Measurements from ENCODE around the gene SYTL2. TPM values are rescaled to one million over a fixed set of nuclear protein-coding genes. Genes with fewer than 3 reads are reported as not detected.
A peak's percentile ranks its signal among the peaks of the same experiment; 100 is the strongest.
"Not testable (repeated sequence)": the region's sequence is repeated elsewhere in the genome, so short reads cannot be mapped to it uniquely, and the experiment has no call there.

The SYTL2 gene, protein sequence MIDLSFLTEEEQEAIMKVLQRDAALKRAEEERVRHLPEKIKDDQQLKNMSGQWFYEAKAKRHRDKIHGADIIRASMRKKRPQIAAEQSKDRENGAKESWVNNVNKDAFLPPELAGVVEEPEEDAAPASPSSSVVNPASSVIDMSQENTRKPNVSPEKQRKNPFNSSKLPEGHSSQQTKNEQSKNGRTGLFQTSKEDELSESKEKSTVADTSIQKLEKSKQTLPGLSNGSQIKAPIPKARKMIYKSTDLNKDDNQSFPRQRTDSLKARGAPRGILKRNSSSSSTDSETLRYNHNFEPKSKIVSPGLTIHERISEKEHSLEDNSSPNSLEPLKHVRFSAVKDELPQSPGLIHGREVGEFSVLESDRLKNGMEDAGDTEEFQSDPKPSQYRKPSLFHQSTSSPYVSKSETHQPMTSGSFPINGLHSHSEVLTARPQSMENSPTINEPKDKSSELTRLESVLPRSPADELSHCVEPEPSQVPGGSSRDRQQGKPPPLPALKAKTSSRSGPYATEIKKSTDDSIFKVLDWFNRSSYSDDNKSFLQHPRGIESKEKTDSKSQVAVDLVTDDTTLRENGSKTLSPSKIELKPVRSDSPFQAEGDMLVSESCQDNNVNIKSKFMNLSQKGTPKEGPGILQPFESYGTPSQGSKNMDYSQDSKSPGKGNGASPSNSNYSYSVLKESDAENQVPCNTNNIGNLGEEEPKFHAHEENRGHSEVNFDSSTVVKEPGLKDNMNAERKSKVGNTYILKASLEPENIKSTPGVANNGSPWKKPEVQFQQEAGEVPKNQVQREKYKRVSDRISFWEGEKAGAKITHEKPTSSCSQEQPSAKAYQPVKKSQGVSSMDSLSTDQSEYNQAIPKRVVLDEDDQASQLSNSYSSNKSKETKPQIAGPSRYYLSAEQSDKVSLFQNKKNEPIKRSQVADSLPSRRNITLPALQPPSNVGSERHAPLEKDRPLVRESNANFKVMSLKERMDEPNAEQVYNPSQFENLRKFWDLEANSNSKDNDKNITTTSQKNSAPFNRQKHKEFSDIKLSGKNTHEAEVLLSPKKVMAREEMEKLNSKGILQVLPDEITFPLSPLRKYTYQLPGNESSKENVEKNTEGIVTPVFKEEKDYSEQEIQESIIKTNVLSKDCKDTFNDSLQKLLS (N-terminal part only)
- 16.0 and 16.8 TPM in 2 replicates for total RNA-seq (2014; rRNA removed; shearing (Covaris generic))

DNA sequence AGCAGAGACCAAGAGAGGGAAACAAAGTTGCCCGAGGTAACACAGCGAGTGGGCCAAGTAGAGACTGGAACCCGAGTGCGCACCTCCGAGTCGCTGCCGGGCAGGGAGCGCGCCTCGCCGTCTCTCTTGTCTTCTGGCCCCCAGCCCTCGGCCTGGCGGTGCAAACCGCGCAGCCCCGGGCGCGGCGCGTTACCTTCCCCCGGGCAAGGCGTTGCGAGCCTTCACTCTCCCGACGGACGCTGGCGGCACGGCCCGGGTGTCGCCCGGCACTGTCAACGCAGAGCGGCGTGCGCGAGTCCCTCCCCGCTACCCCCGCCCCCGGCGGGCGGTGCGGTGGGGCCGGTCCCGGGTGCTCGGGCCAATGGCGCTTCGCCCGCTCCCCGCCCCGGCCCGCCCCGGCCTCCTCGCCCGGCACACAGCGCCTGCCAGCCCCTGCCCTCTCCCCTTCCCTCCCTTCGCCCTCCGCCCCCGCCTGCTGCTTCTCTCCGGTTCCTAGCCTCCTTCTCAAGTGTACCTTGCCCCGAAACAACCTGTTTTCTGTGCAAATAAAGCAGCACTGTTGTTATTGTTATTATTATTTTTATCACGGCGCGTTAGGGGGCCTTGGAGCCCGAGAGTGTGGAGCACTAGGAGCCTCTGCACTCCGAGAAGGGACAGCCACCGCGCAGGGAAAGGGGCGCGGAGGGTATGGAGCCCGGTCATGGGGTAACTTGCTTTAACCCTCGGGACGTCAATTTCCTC is at the start of gene SYTL2:
Gene SYTL2 (minus strand): TSS at position 271 of the 741 bp plus-strand sequence. CDS start 53,416 bp downstream, outside the sequence.
- DNase-seq (ENCODE audit: low spot score), result peak; percentile 48
- in situ Hi-C loops (cut with HindIII; ENCODE audit: low sequenced_read_pairs), result no loop called here

- in situ Hi-C loops (cut with HindIII; ENCODE audit: low sequenced_read_pairs); DNase-seq (ENCODE audit: low spot score): not testable (repeated sequence)
Observed at GRCh38 chr11:85859541-85859940, 48.6 kb upstream of the SYTL2 start.

GRCh38 chr11:85857098-85857497 is 46.2 kb upstream of the SYTL2 start:
- in situ Hi-C loops (cut with HindIII; ENCODE audit: low sequenced_read_pairs), result no loop called here
- DNase-seq (ENCODE audit: low spot score), result no peak

DNA sequence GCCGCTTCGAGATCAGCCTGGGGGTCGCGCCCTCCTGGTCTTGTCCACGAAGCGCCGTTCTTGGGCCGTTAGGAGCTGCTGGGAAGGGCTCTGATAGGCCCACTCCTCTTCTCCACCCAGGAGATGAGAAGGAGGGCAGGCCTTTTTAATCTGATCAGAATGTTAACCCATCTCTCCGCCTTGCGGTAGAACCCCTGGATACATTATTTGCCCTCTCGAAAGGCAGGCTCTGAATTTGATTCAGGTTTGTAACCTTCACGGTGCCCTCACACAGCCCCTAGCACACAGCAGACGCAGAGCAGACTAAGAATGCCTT is 44.4 kb upstream of the SYTL2 start, which contains the start of gene CCDC83:
Gene CCDC83 (plus strand): TSS at position 43 of the 316 bp plus-strand sequence. CDS start 9,741 bp downstream, outside the sequence.
- peak; percentile 13 for DNase-seq (ENCODE audit: low spot score)
- in situ Hi-C loops (cut with HindIII; ENCODE audit: low sequenced_read_pairs), result no loop called here

- in situ Hi-C loops (cut with HindIII; ENCODE audit: low sequenced_read_pairs), result no loop called here
- peak; percentile 86 for DNase-seq (ENCODE audit: low spot score)
Observed at GRCh38 chr11:85854557-85855340, 43.8 kb upstream of the SYTL2 start.

- in situ Hi-C loops (cut with HindIII; ENCODE audit: low sequenced_read_pairs), result no loop called here
- no peak for DNase-seq (ENCODE audit: low spot score)
Observed at GRCh38 chr11:85854212-85854556, 43.2 kb upstream of the SYTL2 start.

- in situ Hi-C loops (cut with HindIII; ENCODE audit: low sequenced_read_pairs); DNase-seq (ENCODE audit: low spot score): not testable (repeated sequence)
Observed at GRCh38 chr11:85853541-85853940, 42.6 kb upstream of the SYTL2 start.

DNA sequence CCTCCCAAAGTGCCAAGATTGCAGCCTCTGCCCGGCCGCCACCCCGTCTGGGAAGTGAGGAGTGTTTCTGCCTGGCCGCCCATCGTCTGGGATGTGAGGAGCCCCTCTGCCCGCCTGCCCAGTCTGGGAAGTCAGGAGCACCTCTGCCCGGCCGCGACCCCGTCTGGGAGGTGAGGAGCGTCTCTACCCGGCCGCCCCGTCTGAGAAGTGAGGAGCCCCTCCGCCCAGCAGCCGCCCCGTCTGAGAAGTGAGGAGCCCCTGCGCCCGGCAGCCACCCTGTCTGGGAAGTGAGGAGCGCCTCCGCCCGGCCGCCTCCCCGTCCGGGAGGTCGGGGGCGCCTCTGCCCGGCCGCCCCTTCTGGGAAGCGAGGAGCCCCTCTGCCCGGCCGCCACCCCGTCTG is 41.8 kb upstream of the SYTL2 start:
- DNase-seq (ENCODE audit: low spot score); in situ Hi-C loops (cut with HindIII; ENCODE audit: low sequenced_read_pairs): not testable (repeated sequence)

GRCh38 chr11:85848556-85848955 is 37.6 kb upstream of the SYTL2 start:
- in situ Hi-C loops (cut with HindIII; ENCODE audit: low sequenced_read_pairs), result no loop called here
- no peak for DNase-seq (ENCODE audit: low spot score)

DNA sequence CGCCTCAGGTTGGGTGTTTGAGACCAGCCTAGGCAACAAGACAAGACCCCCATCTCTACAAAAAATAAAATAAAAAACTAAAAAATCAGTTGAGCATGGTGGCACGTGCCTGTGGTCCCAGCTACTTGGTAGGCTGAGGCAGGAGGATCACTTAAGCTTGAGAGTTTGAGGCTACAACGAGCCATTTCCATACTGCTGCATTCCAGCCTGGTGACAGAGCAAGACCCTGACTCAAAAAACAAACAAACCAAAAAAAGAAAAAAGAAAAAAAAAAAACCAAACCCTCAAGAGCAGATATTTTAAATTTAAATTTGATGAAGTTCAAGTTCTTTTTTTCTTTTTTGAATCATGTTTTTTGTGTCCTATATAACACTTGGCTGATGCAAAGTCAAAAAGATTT is 37.1 kb upstream of the SYTL2 start:
- no peak for DNase-seq (ENCODE audit: low spot score)
- in situ Hi-C loops (cut with HindIII; ENCODE audit: low sequenced_read_pairs), result no loop called here

DNA sequence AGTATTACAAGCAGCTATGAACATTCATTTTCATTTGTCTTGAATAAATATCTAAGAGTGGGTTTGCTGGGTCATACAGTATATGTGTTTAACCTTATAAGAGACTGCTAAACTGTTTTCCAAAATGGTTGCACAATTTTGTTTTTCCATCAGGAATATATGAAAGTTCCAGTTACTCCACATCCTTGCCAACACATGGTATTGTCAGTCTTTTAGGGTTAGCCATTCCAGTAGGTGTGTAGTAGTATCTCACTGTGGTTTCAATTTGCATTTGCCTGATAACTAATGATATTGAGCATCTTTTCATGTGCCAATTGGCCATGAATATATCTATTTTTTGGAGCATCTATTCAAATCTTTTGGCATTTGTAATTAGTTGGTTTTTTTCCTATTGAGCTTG is 36.5 kb upstream of the SYTL2 start:
- no peak for DNase-seq (ENCODE audit: low spot score)
- in situ Hi-C loops (cut with HindIII; ENCODE audit: low sequenced_read_pairs), result no loop called here

DNA sequence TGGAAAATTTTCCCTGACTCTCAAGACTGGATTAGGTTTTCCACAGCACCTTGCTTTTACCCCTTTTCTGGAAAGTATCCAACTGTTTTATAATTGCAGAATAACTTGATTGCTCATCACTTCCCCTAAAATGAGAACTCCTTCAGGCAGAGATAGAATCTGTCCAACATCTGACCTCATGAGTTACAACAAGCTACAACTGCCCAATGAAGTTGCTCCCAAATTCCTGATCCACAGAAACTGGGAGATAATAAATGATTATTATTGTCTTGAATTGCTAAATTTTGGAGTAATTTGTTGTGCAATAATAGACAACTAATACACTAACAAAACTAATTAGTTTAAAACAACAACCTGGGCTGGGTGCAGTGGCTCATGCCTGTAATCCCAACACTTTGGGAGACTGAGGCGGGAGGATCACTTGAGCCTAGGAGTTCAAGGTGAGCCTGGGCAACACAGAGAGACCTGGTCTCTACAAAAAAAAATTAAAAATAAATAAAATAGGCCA is 34.2 kb upstream of the SYTL2 start:
- no peak for DNase-seq (ENCODE audit: low spot score)
- in situ Hi-C loops (cut with HindIII; ENCODE audit: low sequenced_read_pairs), result no loop called here

DNA sequence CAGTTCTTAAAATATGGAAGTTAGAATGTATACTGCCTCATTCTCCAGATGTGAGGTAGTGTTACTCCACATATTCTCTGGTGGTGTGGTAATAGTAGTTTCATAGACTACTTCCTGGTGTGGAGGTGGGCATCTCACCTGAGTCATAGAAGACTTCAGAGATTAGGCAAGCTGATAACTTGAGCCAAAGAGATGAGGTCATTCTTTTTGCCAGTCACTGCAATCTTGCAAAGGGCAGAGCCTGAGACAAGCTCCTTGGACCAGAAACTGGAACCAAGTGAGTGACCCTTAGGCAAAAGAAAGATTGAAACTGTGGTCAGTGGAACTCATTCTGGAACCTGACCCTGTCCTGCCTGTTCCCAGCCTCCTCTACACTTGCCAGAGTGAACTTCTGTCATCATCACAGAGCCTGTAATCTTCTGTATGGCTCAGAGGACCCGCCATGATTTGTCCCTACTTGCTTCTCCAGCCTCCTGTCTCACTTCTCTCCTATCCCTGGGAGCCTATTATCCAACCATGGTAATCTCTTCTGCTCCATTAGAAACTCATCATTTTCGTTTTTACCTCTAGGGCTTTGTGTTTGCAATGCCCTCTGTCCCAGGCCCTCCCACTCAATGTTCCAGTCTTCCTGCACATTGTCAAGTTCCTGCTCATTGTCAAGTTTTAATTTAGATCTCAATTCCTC is 33.6 kb upstream of the SYTL2 start:
- no peak for DNase-seq (ENCODE audit: low spot score)
- in situ Hi-C loops (cut with HindIII; ENCODE audit: low sequenced_read_pairs), result no loop called here

DNA sequence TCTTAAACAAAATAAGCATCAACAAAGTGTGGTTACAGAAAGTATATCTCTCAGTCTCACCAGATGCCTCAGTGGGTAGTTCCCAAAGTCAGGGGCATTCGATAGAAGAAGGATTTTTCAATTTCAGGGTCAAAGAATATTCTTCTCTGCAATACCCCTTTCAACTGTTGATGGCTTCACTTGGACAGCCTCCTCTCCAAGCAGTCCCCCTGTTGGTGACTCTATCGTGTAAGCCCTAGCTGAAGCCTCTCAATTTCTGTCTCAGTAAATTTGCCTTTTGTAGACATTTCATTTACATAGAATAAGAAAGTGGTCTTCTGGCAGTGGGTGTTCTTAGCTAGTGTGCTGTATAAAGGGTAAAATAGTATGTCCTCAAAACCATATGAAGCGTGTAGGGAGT is 33.0 kb upstream of the SYTL2 start:
- in situ Hi-C loops (cut with HindIII; ENCODE audit: low sequenced_read_pairs), result no loop called here
- DNase-seq (ENCODE audit: low spot score), result no peak

GRCh38 chr11:85840932-85841331 is 30.0 kb upstream of the SYTL2 start:
- in situ Hi-C loops (cut with HindIII; ENCODE audit: low sequenced_read_pairs), result not testable (repeated sequence)

GRCh38 chr11:85835729-85836128 is 24.8 kb upstream of the SYTL2 start:
- in situ Hi-C loops (cut with HindIII; ENCODE audit: low sequenced_read_pairs), result no loop called here
- DNase-seq (ENCODE audit: low spot score), result no peak

More at GRCh38 chr11:85840932-85841331, 30.0 kb upstream of the SYTL2 start:
- not testable (repeated sequence) for DNase-seq (ENCODE audit: low spot score)

- in situ Hi-C loops (cut with HindIII; ENCODE audit: low sequenced_read_pairs), result no loop called here
- DNase-seq (ENCODE audit: low spot score), result no peak
Observed at GRCh38 chr11:85835263-85835662, 24.3 kb upstream of the SYTL2 start.

- DNase-seq (ENCODE audit: low spot score), result no peak
- in situ Hi-C loops (cut with HindIII; ENCODE audit: low sequenced_read_pairs), result no loop called here
Observed at GRCh38 chr11:85831050-85831449, 20.1 kb upstream of the SYTL2 start.
